Measurements from ENCODE around the gene ABHD6.
"Not testable (repeated sequence)": the region's sequence is repeated elsewhere in the genome, so short reads cannot be mapped to it uniquely, and the experiment has no call there.

ABHD6 gene

GRCh38 chr3:58209933-58210332 is 27.7 kb upstream of the ABHD6 start:
- no peak for DNase-seq (ENCODE audit: low spot score)

- no peak for DNase-seq (ENCODE audit: low spot score)
These were observed 26.7 kb upstream of the ABHD6 start, which contains the start of gene DNASE1L3 for GRCh38 chr3:58210761-58211460. TSS of gene DNASE1L3 (minus strand) at chr3:58210972. CDS start at chr3:58210906, 66 bp downstream.

GRCh38 chr3:58214484-58215316 is 22.9 kb upstream of the ABHD6 start:
- DNase-seq (ENCODE audit: low spot score) = no peak

- DNase-seq (ENCODE audit: low spot score) = no peak
These were observed 22.1 kb upstream of the ABHD6 start for GRCh38 chr3:58215317-58216025.

- DNase-seq (ENCODE audit: low spot score) = no peak
These were observed 20.9 kb upstream of the ABHD6 start for GRCh38 chr3:58216496-58217195.

GRCh38 chr3:58217209-58217811 is 20.3 kb upstream of the ABHD6 start:
- peak; percentile 19 for DNase-seq (ENCODE audit: low spot score)

- DNase-seq (ENCODE audit: low spot score) = no peak
These were observed 18.7 kb upstream of the ABHD6 start for GRCh38 chr3:58218904-58219303.

- no peak for DNase-seq (ENCODE audit: low spot score)
These were observed 15.3 kb upstream of the ABHD6 start for GRCh38 chr3:58222161-58222724.

- no peak for DNase-seq (ENCODE audit: low spot score)
These were observed 13.7 kb upstream of the ABHD6 start for GRCh38 chr3:58223855-58224254.

- DNase-seq (ENCODE audit: low spot score) = not testable (repeated sequence)
These were observed 9.7 kb upstream of the ABHD6 start for GRCh38 chr3:58227933-58228332.

GRCh38 chr3:58230876-58231552 is 6.6 kb upstream of the ABHD6 start:
- DNase-seq (ENCODE audit: low spot score) = no peak

- DNase-seq (ENCODE audit: low spot score) = no peak
These were observed 5.9 kb upstream of the ABHD6 start for GRCh38 chr3:58231666-58232065.

GRCh38 chr3:58234516-58234931 is 3.1 kb upstream of the ABHD6 start:
- DNase-seq (ENCODE audit: low spot score) = no peak

GRCh38 chr3:58235970-58236369 is 1.6 kb upstream of the ABHD6 start:
- DNase-seq (ENCODE audit: low spot score) = no peak

- DNase-seq (ENCODE audit: low spot score) = no peak
These were observed 910 bp upstream of the ABHD6 start for GRCh38 chr3:58236527-58237237.

GRCh38 chr3:58237941-58238681 is 519 bp downstream of the ABHD6 start:
- DNase-seq (ENCODE audit: low spot score) = peak; percentile 33

- no peak for DNase-seq (ENCODE audit: low spot score)
These were observed 1.2 kb downstream of the ABHD6 start for GRCh38 chr3:58238830-58239229.

- no peak for DNase-seq (ENCODE audit: low spot score)
These were observed 3.9 kb downstream of the ABHD6 start for GRCh38 chr3:58241306-58242044.

GRCh38 chr3:58242340-58242739 is 4.7 kb downstream of the ABHD6 start:
- DNase-seq (ENCODE audit: low spot score) = no peak

All from HuH-7.5 (cell line).